Measurements from ENCODE around the gene CDH13.

CDH13 gene

GRCh38 chr16:83574388-83574787 lies 947.6 kb downstream of the CDH13 start:
- Histone ChIP-seq H3K36me3 (no peaks in the 10 kb centered on the region), H3K4me1 (no peaks in the 10 kb centered on the region), H3K9me3 (peaks cover 0 to 11% (median 0%) of the 10 kb centered on the region in 3 donors), H3K4me3 (no peak overlapping the region), H3K27ac (no peak overlapping the region), H3K27me3 (no peaks in the 10 kb centered on the region)
- DNase-seq = no peak
- intact Hi-C loops (cut with DNase I; ENCODE audit: low total_unique reads) = no loop called here
- TF ChIP-seq CTCF (IDR thresholded peaks at IDR 0.05) = no peak

- Histone ChIP-seq H3K4me3 (no peak overlapping the region), H3K27ac (no peak overlapping the region), H3K27me3 (no peaks in the 10 kb centered on the region), H3K4me1 (no peaks in the 10 kb centered on the region), H3K36me3 (no peaks in the 10 kb centered on the region), H3K9me3 (peaks cover 0 to 11% (median 0%) of the 10 kb centered on the region in 3 donors)
- TF ChIP-seq CTCF (IDR thresholded peaks at IDR 0.05) = no peak
- intact Hi-C loops (cut with DNase I; ENCODE audit: low total_unique reads) = no loop called here
- no peak for DNase-seq
Observed at GRCh38 chr16:83577078-83577745, 950.4 kb downstream of the CDH13 start.

GRCh38 chr16:83578171-83578570 lies 951.4 kb downstream of the CDH13 start:
- no peaks in the 10 kb centered on the region for H3K27me3 ChIP-seq
- H3K27ac ChIP-seq = no peak overlapping the region
- peaks cover 0 to 11% (median 0%) of the 10 kb centered on the region in 3 donors for H3K9me3 ChIP-seq
- no peaks in the 10 kb centered on the region for H3K4me1 ChIP-seq
- no peaks in the 10 kb centered on the region for H3K36me3 ChIP-seq
- intact Hi-C loops (cut with DNase I; ENCODE audit: low total_unique reads) = no loop called here
- no peak for DNase-seq
- H3K4me3 ChIP-seq = no peak overlapping the region
- no peak for TF ChIP-seq CTCF (IDR thresholded peaks at IDR 0.05)

GRCh38 chr16:83579027-83579426 lies 952.3 kb downstream of the CDH13 start:
- Histone ChIP-seq H3K36me3 (no peaks in the 10 kb centered on the region), H3K4me1 (no peaks in the 10 kb centered on the region), H3K27me3 (no peaks in the 10 kb centered on the region), H3K9me3 (peaks cover 0 to 11% (median 0%) of the 10 kb centered on the region in 3 donors), H3K4me3 (no peak overlapping the region), H3K27ac (no peak overlapping the region)
- DNase-seq = no peak
- intact Hi-C loops (cut with DNase I; ENCODE audit: low total_unique reads) = no loop called here
- TF ChIP-seq CTCF (IDR thresholded peaks at IDR 0.05) = no peak

GRCh38 chr16:83579436-83579835 lies 952.7 kb downstream of the CDH13 start:
- intact Hi-C loops (cut with DNase I; ENCODE audit: low total_unique reads) = no loop called here
- Histone ChIP-seq H3K4me1 (no peaks in the 10 kb centered on the region), H3K9me3 (peaks cover 0 to 11% (median 0%) of the 10 kb centered on the region in 3 donors), H3K4me3 (no peak overlapping the region), H3K27ac (no peak overlapping the region), H3K36me3 (no peaks in the 10 kb centered on the region), H3K27me3 (no peaks in the 10 kb centered on the region)
- no peak for DNase-seq
- TF ChIP-seq CTCF (IDR thresholded peaks at IDR 0.05) = no peak

Measured in tibial artery (tissue), 4 donors.